K562 (cell line): ENCODE results near the gene CNRIP1. TPM values are rescaled to one million over a fixed set of nuclear protein-coding genes. Genes with fewer than 3 reads are reported as not detected.

ENCODE experiments used
- DIDO1 ChIP-seq: fragments of 450-650 bp; IDR thresholded peaks from 2 replicates; pipeline ENCODE4 v1.6.1; 2016; ENCODE audit warnings: low read depth, missing biosample characterization, missing genetic modification characterization
- MLLT1 ChIP-seq, 2 experiments: fragments of 450-650 bp; IDR thresholded peaks; 2 replicates each; pipeline ENCODE4 v1.6.1; 2016
- PHF8 ChIP-seq: fragments of 200-600 bp; sonication (generic); IDR thresholded peaks from 2 replicates; pipeline ENCODE4 v1.6.1; 2012; ENCODE audit warnings: mixed run types, mild to moderate bottlenecking, inconsistent platforms, low read length, moderate library complexity, borderline replicate concordance
- ZNF146 ChIP-seq: IDR thresholded peaks from one replicate; pipeline ENCODE4 v1.6.1; 2018; ENCODE audit warnings: missing compliant biosample characterization; ENCODE audit not compliant: unreplicated experiment
- ZNF318 ChIP-seq, 2 experiments: fragments of 450-650 bp; IDR thresholded peaks; 2 replicates each; pipeline ENCODE4 v1.6.1; 2016; ENCODE audit warnings: mild to moderate bottlenecking in 2 of 2, borderline replicate concordance in 1 of 2, low read depth in 1 of 2, moderate library complexity in 1 of 2
- ZNF57 ChIP-seq: fragments of 450-650 bp; formaldehyde crosslinking; IDR thresholded peaks from 2 replicates; pipeline ENCODE4 v1.4.0; 2020; ENCODE audit warnings: mild to moderate bottlenecking, moderate library complexity
- polyA plus RNA-seq, 8 experiments: library from polyadenylated mRNA; depleted of rRNA in 4 of 8; stranded (reverse) in 5 of 8; unstranded in 3 of 8; fragments of >200 nt; fragmentation: Nextera tagmentation in 2 of 8; fragmentation: Illumina TruSeq in 1 of 8; extraction: Ambion mirVana in 2 of 8; extraction: Trizol in 1 of 8; gene quantifications; 2 replicates each; pipeline versions ENCODE4 v1.2.1 to v1.2.3, GENCODE V29; 2011 to 2014; ENCODE audit warnings: inconsistent platforms in 1 of 8, missing spikeins in 1 of 8
- total RNA-seq, 7 experiments: library from RNA; depleted of rRNA in 6 of 7; stranded (reverse); fragments of >200 nt in 6 of 7; fragmentation: Illumina TruSeq in 2 of 7; extraction: Trizol in 2 of 7; gene quantifications; 2 replicates each; pipeline versions ENCODE4 v1.2.1 to v1.2.3, GENCODE V29; 2011 to 2021; ENCODE audit warnings: low replicate concordance in 1 of 7
- TF ChIP-seq, protein P1 (sequence below): fragments of 150-350 bp; IDR thresholded peaks from 2 replicates; pipeline ENCODE4 v1.6.1; 2014; ENCODE audit warnings: low read depth, mild to moderate bottlenecking, low read length, borderline replicate concordance
- TF ChIP-seq, protein P2 (sequence below): fragments of 450-650 bp; IDR thresholded peaks from 2 replicates; pipeline ENCODE4 v1.7.1; 2018; ENCODE audit warnings: mild to moderate bottlenecking, low read depth; ENCODE audit not compliant: partially characterized antibody
- TF ChIP-seq, protein P3 (sequence below): fragments of 250-450 bp; sonication (Bioruptor Pico); IDR thresholded peaks from 2 replicates; pipeline ENCODE4 v1.5.0; 2021

The CNRIP1 gene
- total and polyA plus RNA-seq, 9 of the 15 experiments (the other 6 are each of a cell fraction or from before 2014, with no cell fraction given), result 0.59 to 2.1 (median 1.5) TPM

GRCh38 chr2:68251187-68251854 lies 68.4 kb downstream of the CNRIP1 start (continued):
- TF ChIP-seq, protein P1, sequence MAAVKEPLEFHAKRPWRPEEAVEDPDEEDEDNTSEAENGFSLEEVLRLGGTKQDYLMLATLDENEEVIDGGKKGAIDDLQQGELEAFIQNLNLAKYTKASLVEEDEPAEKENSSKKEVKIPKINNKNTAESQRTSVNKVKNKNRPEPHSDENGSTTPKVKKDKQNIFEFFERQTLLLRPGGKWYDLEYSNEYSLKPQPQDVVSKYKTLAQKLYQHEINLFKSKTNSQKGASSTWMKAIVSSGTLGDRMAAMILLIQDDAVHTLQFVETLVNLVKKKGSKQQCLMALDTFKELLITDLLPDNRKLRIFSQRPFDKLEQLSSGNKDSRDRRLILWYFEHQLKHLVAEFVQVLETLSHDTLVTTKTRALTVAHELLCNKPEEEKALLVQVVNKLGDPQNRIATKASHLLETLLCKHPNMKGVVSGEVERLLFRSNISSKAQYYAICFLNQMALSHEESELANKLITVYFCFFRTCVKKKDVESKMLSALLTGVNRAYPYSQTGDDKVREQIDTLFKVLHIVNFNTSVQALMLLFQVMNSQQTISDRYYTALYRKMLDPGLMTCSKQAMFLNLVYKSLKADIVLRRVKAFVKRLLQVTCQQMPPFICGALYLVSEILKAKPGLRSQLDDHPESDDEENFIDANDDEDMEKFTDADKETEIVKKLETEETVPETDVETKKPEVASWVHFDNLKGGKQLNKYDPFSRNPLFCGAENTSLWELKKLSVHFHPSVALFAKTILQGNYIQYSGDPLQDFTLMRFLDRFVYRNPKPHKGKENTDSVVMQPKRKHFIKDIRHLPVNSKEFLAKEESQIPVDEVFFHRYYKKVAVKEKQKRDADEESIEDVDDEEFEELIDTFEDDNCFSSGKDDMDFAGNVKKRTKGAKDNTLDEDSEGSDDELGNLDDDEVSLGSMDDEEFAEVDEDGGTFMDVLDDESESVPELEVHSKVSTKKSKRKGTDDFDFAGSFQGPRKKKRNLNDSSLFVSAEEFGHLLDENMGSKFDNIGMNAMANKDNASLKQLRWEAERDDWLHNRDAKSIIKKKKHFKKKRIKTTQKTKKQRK, result no peak
- TF ChIP-seq DIDO1 (tag) (no peak), ZNF57 (no peak), PHF8 (no peak), ZNF318 (IDR thresholded peaks at IDR 0.05; ENCODE audit: borderline replicate concordance in 1 of 2, low read depth in 1 of 2) (no peak), MLLT1 (IDR thresholded peaks at IDR 0.05) (peak; percentile 6 to 29; a peak in 1 of 4 replicates), ZNF146 (CRISPR knock-in tag) (no peak)
- TF ChIP-seq, protein P2, sequence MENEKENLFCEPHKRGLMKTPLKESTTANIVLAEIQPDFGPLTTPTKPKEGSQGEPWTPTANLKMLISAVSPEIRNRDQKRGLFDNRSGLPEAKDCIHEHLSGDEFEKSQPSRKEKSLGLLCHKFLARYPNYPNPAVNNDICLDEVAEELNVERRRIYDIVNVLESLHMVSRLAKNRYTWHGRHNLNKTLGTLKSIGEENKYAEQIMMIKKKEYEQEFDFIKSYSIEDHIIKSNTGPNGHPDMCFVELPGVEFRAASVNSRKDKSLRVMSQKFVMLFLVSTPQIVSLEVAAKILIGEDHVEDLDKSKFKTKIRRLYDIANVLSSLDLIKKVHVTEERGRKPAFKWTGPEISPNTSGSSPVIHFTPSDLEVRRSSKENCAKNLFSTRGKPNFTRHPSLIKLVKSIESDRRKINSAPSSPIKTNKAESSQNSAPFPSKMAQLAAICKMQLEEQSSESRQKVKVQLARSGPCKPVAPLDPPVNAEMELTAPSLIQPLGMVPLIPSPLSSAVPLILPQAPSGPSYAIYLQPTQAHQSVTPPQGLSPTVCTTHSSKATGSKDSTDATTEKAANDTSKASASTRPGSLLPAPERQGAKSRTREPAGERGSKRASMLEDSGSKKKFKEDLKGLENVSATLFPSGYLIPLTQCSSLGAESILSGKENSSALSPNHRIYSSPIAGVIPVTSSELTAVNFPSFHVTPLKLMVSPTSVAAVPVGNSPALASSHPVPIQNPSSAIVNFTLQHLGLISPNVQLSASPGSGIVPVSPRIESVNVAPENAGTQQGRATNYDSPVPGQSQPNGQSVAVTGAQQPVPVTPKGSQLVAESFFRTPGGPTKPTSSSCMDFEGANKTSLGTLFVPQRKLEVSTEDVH, result no peak
- TF ChIP-seq, protein P3, sequence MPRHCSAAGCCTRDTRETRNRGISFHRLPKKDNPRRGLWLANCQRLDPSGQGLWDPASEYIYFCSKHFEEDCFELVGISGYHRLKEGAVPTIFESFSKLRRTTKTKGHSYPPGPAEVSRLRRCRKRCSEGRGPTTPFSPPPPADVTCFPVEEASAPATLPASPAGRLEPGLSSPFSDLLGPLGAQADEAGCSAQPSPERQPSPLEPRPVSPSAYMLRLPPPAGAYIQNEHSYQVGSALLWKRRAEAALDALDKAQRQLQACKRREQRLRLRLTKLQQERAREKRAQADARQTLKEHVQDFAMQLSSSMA, result no peak
